Chondrocyte (in vitro differentiated cells): Measurements from ENCODE around the gene EXD3. TPM values are rescaled to one million over a fixed set of nuclear protein-coding genes. Genes with fewer than 3 reads are reported as not detected.
"Not testable (repeated sequence)": the region's sequence is repeated elsewhere in the genome, so short reads cannot be mapped to it uniquely, and the experiment has no call there.

Experiments
- DNase-seq: peaks from one replicate; pipeline ENCODE4 v3.0.0; 2021; ENCODE audit warnings: mixed read lengths, low spot score
- H3K27ac Mint-ChIP-seq: one replicate; pipeline ENCODE4 v1.8.0; 2021; ENCODE audit warnings: mild to moderate bottlenecking, moderate library complexity, mixed read lengths; ENCODE audit not compliant: unreplicated experiment
- H3K27me3 Mint-ChIP-seq: 2 replicates; pipeline ENCODE4 v1.8.0; 2021; ENCODE audit warnings: low read depth, mixed read lengths
- H3K36me3 Mint-ChIP-seq: 2 replicates; pipeline ENCODE4 v1.8.0; 2021; ENCODE audit warnings: low read depth, mixed read lengths
- H3K4me1 Mint-ChIP-seq: 2 replicates; pipeline ENCODE4 v1.8.0; 2021; ENCODE audit warnings: low read depth, mild to moderate bottlenecking, mixed read lengths
- H3K4me3 Mint-ChIP-seq: one replicate; pipeline ENCODE4 v1.8.0; 2021; ENCODE audit warnings: mild to moderate bottlenecking, moderate library complexity, mixed read lengths; ENCODE audit not compliant: unreplicated experiment
- H3K9me3 Mint-ChIP-seq: 2 replicates; pipeline ENCODE4 v1.8.0; 2021; ENCODE audit warnings: low read depth, mixed read lengths
- total RNA-seq: library from RNA; stranded (reverse); gene quantifications from 3 replicates; pipeline ENCODE4 v1.2.1, GENCODE V29; 2021
- TF ChIP-seq, protein P1 (sequence below): fragments of 200-600 bp; sonication (generic); IDR thresholded peaks from 2 replicates; pipeline ENCODE4 v1.5.0; 2021; ENCODE audit warnings: antibody characterized with exemption, mild to moderate bottlenecking, moderate library complexity

Gene EXD3
- total RNA-seq, 1 donor from 2014 or later: 11.6 TPM

DNA sequence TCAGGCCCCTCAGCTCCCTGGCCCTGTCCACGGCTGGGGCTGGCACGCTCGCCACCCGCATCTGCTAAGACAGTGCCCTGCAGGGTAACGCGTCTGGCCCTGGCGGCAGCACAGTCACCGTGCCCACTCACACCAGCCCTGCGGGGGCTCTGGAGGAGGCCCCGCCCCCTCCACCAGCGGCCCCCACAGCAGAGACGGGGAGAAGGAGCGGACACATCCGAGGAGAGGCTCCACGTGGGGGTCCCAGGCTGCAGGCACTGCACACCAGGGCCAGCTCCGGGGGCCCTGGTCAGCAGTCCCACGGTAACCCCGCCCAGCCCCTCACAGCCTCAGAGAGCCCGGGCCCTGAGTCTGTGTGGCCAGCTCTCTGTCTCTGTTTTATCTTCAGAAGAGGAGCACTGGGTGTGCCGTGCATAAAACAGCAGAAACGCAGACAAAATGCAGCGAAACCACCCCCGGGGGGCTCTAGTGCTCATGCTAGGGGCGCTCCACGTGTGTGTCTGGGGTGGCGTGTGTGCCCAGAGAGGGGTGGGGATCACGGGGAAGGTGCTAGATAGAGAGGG is 73.4 kb downstream of the EXD3 start:
- peaks cover 13% of the 10 kb centered on the region for H3K36me3 Mint-ChIP-seq
- no peak overlapping the region for H3K27ac Mint-ChIP-seq
- no peak overlapping the region for H3K4me3 Mint-ChIP-seq
- DNase-seq: no peak
- peaks cover 5% of the 10 kb centered on the region for H3K9me3 Mint-ChIP-seq
- no peaks in the 10 kb centered on the region for H3K4me1 Mint-ChIP-seq
- no peaks in the 10 kb centered on the region for H3K27me3 Mint-ChIP-seq
- TF ChIP-seq, protein P1, sequence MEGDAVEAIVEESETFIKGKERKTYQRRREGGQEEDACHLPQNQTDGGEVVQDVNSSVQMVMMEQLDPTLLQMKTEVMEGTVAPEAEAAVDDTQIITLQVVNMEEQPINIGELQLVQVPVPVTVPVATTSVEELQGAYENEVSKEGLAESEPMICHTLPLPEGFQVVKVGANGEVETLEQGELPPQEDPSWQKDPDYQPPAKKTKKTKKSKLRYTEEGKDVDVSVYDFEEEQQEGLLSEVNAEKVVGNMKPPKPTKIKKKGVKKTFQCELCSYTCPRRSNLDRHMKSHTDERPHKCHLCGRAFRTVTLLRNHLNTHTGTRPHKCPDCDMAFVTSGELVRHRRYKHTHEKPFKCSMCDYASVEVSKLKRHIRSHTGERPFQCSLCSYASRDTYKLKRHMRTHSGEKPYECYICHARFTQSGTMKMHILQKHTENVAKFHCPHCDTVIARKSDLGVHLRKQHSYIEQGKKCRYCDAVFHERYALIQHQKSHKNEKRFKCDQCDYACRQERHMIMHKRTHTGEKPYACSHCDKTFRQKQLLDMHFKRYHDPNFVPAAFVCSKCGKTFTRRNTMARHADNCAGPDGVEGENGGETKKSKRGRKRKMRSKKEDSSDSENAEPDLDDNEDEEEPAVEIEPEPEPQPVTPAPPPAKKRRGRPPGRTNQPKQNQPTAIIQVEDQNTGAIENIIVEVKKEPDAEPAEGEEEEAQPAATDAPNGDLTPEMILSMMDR: no peak

DNA sequence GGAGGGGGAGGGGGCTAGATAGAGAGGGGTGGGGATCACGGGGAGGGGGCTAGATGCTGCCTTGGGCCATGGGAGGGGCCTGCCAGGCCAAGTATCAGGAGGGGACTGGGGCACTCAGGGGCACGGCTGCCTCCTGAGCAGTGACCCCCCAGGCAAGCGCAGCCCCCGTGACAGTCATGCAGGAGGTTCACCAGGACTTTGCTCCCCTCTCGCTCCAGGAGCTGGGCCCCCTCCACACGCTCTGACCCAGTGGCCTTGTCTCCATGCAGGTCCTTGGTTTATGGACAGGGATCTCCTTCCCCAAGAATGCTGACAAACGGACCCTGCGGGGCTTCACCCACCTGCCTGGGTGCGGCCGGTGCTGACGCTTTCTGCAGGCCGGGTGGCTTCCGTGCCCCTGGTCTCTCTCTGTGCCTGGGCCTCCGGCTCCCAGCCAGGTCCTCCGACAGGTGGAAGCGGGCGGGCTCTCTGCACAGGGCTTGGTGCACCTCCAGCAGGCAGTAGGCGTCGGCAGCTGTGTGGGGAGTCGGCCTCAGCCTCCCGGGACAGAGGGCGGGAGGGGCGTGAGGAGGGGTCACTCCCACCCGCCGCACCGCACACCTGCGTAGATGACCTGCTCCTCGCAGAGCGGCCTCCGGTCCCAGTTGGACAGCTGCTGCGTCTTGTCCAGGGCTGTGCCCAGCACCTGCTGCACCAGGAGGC is 74.0 kb downstream of the EXD3 start:
- Mint-ChIP-seq H3K4me1 (no peaks in the 10 kb centered on the region), H3K27ac (no peak overlapping the region), H3K9me3 (peaks cover 5% of the 10 kb centered on the region), H3K27me3 (no peaks in the 10 kb centered on the region), H3K36me3 (peaks cover 15% of the 10 kb centered on the region), H3K4me3 (no peak overlapping the region)
- DNase-seq: no peak
- TF ChIP-seq, protein P1: no peak

DNA sequence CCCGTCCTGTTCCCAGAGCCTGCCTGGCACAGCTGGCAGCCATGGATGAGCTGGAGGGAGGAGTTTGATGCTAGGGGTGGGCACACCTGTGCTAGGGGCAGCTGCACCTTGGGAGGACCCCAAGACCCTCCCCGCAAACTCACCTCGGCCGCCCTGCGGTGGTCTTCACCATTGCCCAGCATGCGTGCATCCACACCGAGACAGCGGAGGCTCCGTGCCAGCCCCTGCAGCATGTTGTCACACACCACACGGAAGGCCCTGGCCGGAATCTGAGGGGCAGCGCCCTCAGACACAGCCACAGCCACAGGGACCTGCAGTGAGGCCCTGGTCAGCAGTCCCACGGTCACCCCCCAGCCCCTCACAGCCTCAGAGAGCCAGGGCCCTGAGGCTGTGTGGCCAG is 75.0 kb downstream of the EXD3 start:
- H3K4me1 Mint-ChIP-seq: no peaks in the 10 kb centered on the region
- peaks cover 5% of the 10 kb centered on the region for H3K9me3 Mint-ChIP-seq
- H3K4me3 Mint-ChIP-seq: no peak overlapping the region
- TF ChIP-seq, protein P1: no peak
- H3K36me3 Mint-ChIP-seq: peaks cover 18% of the 10 kb centered on the region
- no peak for DNase-seq
- no peaks in the 10 kb centered on the region for H3K27me3 Mint-ChIP-seq
- H3K27ac Mint-ChIP-seq: no peak overlapping the region

DNA sequence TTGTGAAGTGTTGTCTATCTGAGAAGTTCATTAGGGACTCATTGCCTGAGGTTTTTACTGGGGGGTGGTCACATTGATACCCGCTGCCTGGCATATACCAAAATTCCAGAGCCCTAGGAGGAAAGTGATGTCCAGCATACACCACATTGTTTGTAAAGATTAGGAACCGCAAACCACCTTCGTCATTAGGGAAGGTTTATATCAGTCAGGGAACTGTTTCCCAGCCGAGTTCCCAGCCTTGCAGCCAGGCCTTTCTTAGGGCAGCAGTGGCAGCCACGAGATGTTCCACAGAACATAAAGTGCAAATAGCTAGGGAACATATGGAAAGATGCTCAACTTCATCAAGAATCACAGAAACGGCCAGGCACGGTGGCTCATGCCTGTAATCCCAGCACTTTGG is 80.5 kb downstream of the EXD3 start:
- Mint-ChIP-seq H3K4me1 (peaks cover 19% of the 10 kb centered on the region), H3K4me3 (no peak overlapping the region), H3K27me3 (no peaks in the 10 kb centered on the region), H3K27ac (no peak overlapping the region), H3K9me3 (peaks cover 5% of the 10 kb centered on the region), H3K36me3 (peaks cover 21% of the 10 kb centered on the region)
- DNase-seq: no peak
- TF ChIP-seq, protein P1: no peak

DNA sequence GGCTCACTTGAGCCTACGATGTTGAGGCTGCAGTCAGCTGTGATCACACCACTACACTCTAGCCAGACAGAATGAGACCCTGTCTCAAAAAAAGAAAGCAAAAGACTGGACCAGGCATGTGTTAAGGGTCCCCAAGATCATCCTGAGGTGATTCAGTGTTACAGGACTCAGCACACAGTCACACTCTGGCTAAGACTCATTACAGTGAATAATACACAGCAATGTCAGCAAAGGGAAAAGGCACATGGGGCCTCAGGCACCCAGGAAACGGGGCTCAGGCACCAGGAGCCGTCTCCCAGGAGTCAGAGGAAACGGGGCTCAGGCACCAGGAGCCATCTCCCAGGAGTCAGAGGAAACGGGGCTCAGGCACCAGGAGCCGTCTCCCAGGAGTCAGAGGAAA is 81.7 kb downstream of the EXD3 start:
- H3K36me3 Mint-ChIP-seq: peaks cover 15% of the 10 kb centered on the region
- TF ChIP-seq, protein P1: no peak
- no peak for DNase-seq
- peaks cover 19% of the 10 kb centered on the region for H3K4me1 Mint-ChIP-seq
- H3K27me3 Mint-ChIP-seq: no peaks in the 10 kb centered on the region
- no peak overlapping the region for H3K4me3 Mint-ChIP-seq
- no peak overlapping the region for H3K27ac Mint-ChIP-seq
- peaks cover 7% of the 10 kb centered on the region for H3K9me3 Mint-ChIP-seq

DNA sequence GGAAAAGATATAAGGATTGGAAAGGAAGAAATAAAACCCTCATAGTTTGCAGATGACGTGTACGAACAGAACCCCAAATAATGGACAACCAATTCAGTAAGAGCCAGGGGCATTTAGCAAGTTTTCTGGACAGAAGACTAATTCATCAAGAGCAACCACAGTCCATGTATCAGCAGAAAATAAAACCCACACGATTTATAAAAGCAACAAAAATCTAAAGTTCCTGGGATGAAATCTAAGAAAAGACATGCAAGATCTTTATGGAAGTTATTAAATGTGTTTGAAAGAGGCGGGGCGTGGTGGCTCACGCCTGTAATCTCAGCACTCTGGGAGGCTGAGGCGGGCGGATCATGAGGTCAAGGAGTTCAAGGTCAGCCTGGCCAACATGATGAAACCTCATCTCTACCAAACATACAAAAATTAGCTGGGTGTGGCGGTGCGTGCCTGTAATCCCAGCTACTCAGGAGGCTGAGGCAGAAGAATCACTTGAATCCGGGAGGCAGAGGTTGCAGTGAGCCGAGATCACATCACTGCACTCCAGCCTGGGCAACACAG is 83.0 kb downstream of the EXD3 start:
- not testable (repeated sequence) for H3K27me3 Mint-ChIP-seq, H3K4me3 Mint-ChIP-seq, DNase-seq, H3K9me3 Mint-ChIP-seq
- H3K27ac Mint-ChIP-seq: peak overlapping the region; percentile 43
- H3K4me1 Mint-ChIP-seq: peaks cover 19% of the 10 kb centered on the region
- peaks cover 17% of the 10 kb centered on the region for H3K36me3 Mint-ChIP-seq
